A549 (cell line): ENCODE measurements around the gene CSNK2A3. TPM values are rescaled to one million over a fixed set of nuclear protein-coding genes. Genes with fewer than 3 reads are reported as not detected.

Experiments
- ATAC-seq, 2 experiments: fragments of 200-7000 bp in 1 of 2; fragments of >200 bp in 1 of 2; cut with Nextera tagmentation in 1 of 2; cut with Tn5 transposase in 1 of 2; 3 replicates each; pipeline versions ENCODE4 v1.8.0 to v1.9.1; 2018 to 2020; ENCODE audit warnings: mild to moderate bottlenecking in 1 of 2, moderate library complexity in 1 of 2
- CTCF ChIA-PET: fragments of 300-600 bp; sonication (Branson Sonifier 250); formaldehyde crosslinking; extraction: SDS; loops from one replicate; lab custom pipeline; 2021; ENCODE audit warnings: antibody characterized with exemption, inconsistent platforms; lab: Yijun Ruan, JAX
- POLR2A ChIA-PET: fragments of 350-600 bp; formaldehyde crosslinking; extraction: SDS; loops from one replicate; lab custom pipeline; 2021; ENCODE audit warnings: antibody characterized with exemption, inconsistent platforms; lab: Yijun Ruan, JAX
- DNase-seq, 2 experiments: peaks; one replicate each; pipeline versions ENCODE4 v3.0.0 to v3.0.0-alpha.2; 2011 to 2016; ENCODE audit warnings: low read depth in 1 of 2, low spot score in 1 of 2
- FAIRE-seq: peaks from 2 replicates; lab custom pipeline; 2011; peaks lifted over from hg19 to GRCh38; lab: Jason Lieb, UNC
- H3K27ac ChIP-seq, 2 experiments: fragments of >200 bp; sonication (Bioruptor Twin); formaldehyde crosslinking; 3 replicates each; pipeline ENCODE4 v1.5.1; 2016 to 2017
- H3K4me1 ChIP-seq: fragments of >200 bp; sonication (Bioruptor Twin); formaldehyde crosslinking; 3 replicates; pipeline ENCODE4 v1.6.1; 2016
- H3K4me2 ChIP-seq: fragments of >200 bp; sonication (Bioruptor Twin); formaldehyde crosslinking; 3 replicates; pipeline ENCODE4 v1.6.1; 2016
- H3K4me3 ChIP-seq: fragments of >200 bp; sonication (Bioruptor Twin); formaldehyde crosslinking; 3 replicates; pipeline ENCODE4 v1.5.1; 2016
- H3K9me3 ChIP-seq: fragments of >200 bp; sonication (Bioruptor Twin); formaldehyde crosslinking; 3 replicates; pipeline ENCODE4 v1.6.1; 2016
- BCL3 ChIP-seq: fragments of >200 bp; sonication (Bioruptor Twin); formaldehyde crosslinking; IDR thresholded peaks from 3 replicates; pipeline ENCODE4 v1.6.1; 2016
- BHLHE40 ChIP-seq: IDR thresholded peaks from 2 replicates; pipeline ENCODE4 v1.6.1; 2012; ENCODE audit warnings: low read depth, low read length, inconsistent platforms
- CEBPB ChIP-seq, 2 experiments: fragments of >200 bp in 1 of 2; sonication (Bioruptor Twin) in 1 of 2; formaldehyde crosslinking in 1 of 2; IDR thresholded peaks; 2 replicates each; pipeline ENCODE4 v1.6.1; 2012 to 2016
- E2F6 ChIP-seq: IDR thresholded peaks from 2 replicates; pipeline ENCODE4 v1.6.1; 2012; ENCODE audit warnings: low read depth, borderline replicate concordance
- ESRRA ChIP-seq: fragments of 150-350 bp; IDR thresholded peaks from 2 replicates; pipeline ENCODE4 v1.6.1; 2014; ENCODE audit warnings: mild to moderate bottlenecking, low read length, borderline replicate concordance
- HES2 ChIP-seq: fragments of >200 bp; sonication (Bioruptor Twin); formaldehyde crosslinking; IDR thresholded peaks from 2 replicates; pipeline ENCODE4 v1.6.1; 2016
- HMGXB4 ChIP-seq: fragments of 250-450 bp; sonication (Bioruptor Pico); IDR thresholded peaks from 2 replicates; pipeline ENCODE4 v1.5.0; 2021; ENCODE audit warnings: mild to moderate bottlenecking, moderate library complexity, borderline replicate concordance
- HOXB5 ChIP-seq: fragments of 250-450 bp; sonication (Bioruptor Pico); IDR thresholded peaks from 2 replicates; pipeline ENCODE4 v1.5.0; 2020; ENCODE audit warnings: mild to moderate bottlenecking, moderate library complexity
- KDM1A ChIP-seq: fragments of 200-600 bp; sonication (generic); IDR thresholded peaks from 2 replicates; pipeline ENCODE4 v1.6.1; 2016; ENCODE audit warnings: low read depth, mild to moderate bottlenecking
- MAFK ChIP-seq: fragments of 450-650 bp; IDR thresholded peaks from 2 replicates; pipeline ENCODE4 v1.6.1; 2014; ENCODE audit not compliant: partially characterized antibody
- NPAS2 ChIP-seq: fragments of 250-450 bp; sonication (Bioruptor Pico); IDR thresholded peaks from 2 replicates; pipeline ENCODE4 v1.8.0; 2022; ENCODE audit warnings: mild to moderate bottlenecking, moderate library complexity, borderline replicate concordance
- PHF8 ChIP-seq: fragments of 200-600 bp; sonication (generic); IDR thresholded peaks from 2 replicates; pipeline ENCODE4 v1.6.1; 2016; ENCODE audit warnings: low read depth, mild to moderate bottlenecking, antibody characterized with exemption, moderate library complexity, borderline replicate concordance
- RARB ChIP-seq: fragments of 250-450 bp; sonication (Bioruptor Pico); IDR thresholded peaks from 2 replicates; pipeline ENCODE4 v1.8.0; 2021; ENCODE audit warnings: mild to moderate bottlenecking, moderate library complexity
- REST ChIP-seq: fragments of 200-600 bp; sonication (generic); IDR thresholded peaks from 2 replicates; pipeline ENCODE4 v1.6.1; 2016; ENCODE audit warnings: antibody characterized with exemption, mild to moderate bottlenecking, moderate library complexity
- TP53 ChIP-seq: fragments of 250-450 bp; sonication (Bioruptor Pico); IDR thresholded peaks from 2 replicates; pipeline ENCODE4 v1.5.0; 2021; ENCODE audit warnings: mild to moderate bottlenecking, moderate library complexity
- whole genome bisulfite sequencing: methylation state at CpG from one replicate; pipeline ENCODE4 v1.1.6; 2017; ENCODE audit errors: missing lambda C conversion rate; 5-methylcytosine and 5-hydroxymethylcytosine counted together
- polyA plus RNA-seq, 4 experiments: library from polyadenylated mRNA; depleted of rRNA in 3 of 4; stranded (reverse); fragments of >200 nt; fragmentation: RNase III in 1 of 4; extraction: RNeasy Plus Mini Kit Qiagen cat#74134 plus additional on column Dnase treatment in 1 of 4; gene quantifications; 2 replicates in 3 of 4; 3 replicates in 1 of 4; pipeline ENCODE4 v1.2.3, GENCODE V29; 2011 to 2017

CSNK2A3 gene
- polyA plus RNA-seq, 2 of the 4 experiments (the other 2 are of a cell fraction) = 4.4 to 5.7 TPM

- no peak overlapping the region for H3K4me3 ChIP-seq
- H3K9me3 ChIP-seq = no peaks in the 10 kb centered on the region
- DNase-seq = no peak
- ChIA-PET POLR2A (no interaction called here), CTCF (no interaction called here)
- no peak overlapping the region for H3K4me2 ChIP-seq
- ATAC-seq = no peak
- no peaks in the 10 kb centered on the region for H3K4me1 ChIP-seq
- TF ChIP-seq HOXB5 (CRISPR knock-in tag) (no peak), REST (no peak), RARB (CRISPR knock-in tag) (no peak), HMGXB4 (CRISPR knock-in tag) (no peak), KDM1A (no peak), MAFK (no peak), TP53 (no peak), CEBPB (IDR thresholded peaks at IDR 0.05) (no peak), ESRRA (no peak), BCL3 (no peak), NPAS2 (no peak), HES2 (no peak), PHF8 (no peak), BHLHE40 (no peak), E2F6 (no peak)
- FAIRE-seq = no peak
- H3K27ac ChIP-seq = no peak overlapping the region
- 81% methylated on average over 9 of the region's 10 CpGs for WGBS
Measured at GRCh38 chr11:11302565-11302964, 50.5 kb downstream of the CSNK2A3 start.
